GM18508 (cell line): ENCODE measurements around the gene SH3BP2.

Experiments
- ATAC-seq: cut with Tn5 transposase; IDR thresholded peaks from one replicate; pipeline ENCODE4 v1.9.1; 2021; ENCODE audit warnings: moderate number of reproducible peaks; ENCODE audit not compliant: insufficient read depth, unreplicated experiment

SH3BP2 gene

GRCh38 chr4:2816401-2816954 lies 23.6 kb downstream of the SH3BP2 start:
- ATAC-seq, result no peak

DNA sequence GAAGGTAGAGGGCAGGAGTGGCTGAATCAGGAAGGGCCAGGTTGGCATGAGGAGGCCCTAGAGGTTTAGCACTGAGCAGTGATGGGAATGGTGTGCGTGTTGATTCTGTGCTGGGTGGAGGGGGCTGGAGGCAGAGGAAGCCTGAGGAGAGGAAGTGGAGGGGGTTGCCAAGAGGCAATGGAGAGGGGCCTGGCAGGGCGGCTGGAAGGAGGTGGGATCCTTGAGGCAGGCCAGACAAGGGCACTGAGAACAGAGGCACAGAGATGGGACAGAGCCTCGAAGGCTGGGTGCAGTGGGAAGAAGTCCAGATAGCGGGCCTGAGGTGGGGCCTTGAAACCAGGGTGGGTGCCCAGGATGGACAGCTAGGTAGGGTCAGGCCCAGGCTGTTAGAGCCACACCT lies 24.3 kb downstream of the SH3BP2 start:
- no peak for ATAC-seq

- ATAC-seq, result no peak
These were observed 24.9 kb downstream of the SH3BP2 start for GRCh38 chr4:2817701-2818350.

DNA sequence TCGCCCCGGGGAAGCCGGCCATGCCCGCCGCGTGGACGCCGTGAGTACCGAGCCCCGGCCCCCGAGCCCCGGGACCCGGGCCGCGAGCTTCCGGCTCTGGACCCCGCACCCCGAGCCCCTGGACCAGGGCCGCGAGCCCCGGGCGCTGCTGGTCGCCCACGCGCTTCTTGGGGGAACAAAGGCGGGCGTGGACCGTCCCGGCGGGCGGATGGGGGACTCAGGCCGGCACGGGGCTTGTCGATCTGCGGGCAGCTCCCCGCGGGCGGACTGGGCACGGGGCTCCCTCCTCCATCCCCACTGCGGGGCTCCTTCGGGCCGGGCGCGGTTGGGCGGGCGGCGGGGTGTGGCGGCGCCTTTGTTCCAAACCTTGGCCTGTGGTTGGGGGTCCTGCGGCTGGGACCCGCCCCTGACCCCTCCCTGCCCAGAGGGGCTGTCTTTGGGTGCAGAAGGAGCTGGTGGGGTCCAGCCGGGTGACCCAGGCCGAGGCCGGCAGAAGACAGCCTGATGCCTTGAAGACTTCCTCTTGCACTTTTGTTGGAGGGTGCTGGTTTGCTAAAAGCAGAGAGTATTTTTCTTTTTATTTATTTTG lies 25.6 kb downstream of the SH3BP2 start:
- no peak for ATAC-seq

DNA sequence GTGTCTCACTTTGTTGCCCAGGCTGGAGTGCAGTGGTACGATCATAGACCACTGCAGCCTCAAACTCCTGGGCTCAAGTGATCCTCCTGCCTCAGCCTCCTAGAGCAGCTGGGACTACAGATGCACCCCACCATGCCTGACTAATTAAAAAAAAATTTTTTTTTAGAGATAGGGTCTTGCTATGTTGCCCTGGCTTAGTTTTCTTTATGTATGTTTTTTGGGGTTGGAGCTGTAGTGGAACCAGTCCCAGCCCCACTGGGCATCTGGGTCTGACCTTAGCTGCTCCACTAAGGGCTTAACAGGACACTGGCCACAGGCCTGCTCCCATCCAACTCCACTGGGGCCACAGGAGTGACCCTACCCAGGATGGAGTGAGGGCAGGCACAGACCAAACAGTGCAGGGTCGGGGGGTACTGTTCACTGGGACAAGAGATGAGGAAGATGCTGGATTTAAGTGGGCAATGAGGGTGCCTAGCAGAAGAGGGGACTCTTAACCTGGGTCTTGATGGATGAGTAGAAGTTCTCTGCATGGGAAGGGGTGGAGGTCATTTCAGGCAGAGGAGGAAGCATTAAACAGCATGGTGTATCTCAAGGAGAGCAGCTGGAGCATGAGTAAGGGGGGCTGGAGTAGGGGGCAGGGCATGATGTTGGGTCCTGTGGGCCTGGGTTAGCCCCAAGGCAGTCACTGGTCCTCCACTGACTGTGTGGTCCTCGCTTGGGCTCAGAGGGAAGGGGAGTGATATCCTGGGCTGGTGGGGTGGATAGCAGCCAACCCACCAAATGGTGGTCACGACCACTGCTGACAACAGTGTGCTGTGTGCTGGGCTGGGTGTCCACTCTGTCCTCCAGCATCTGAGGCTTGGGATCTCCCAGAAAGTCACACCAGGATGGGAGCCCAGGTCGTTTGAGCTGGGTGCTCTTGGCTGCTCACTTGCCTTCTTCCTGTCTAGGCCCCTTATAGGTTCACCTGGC lies 26.6 kb downstream of the SH3BP2 start:
- ATAC-seq, result no peak

DNA sequence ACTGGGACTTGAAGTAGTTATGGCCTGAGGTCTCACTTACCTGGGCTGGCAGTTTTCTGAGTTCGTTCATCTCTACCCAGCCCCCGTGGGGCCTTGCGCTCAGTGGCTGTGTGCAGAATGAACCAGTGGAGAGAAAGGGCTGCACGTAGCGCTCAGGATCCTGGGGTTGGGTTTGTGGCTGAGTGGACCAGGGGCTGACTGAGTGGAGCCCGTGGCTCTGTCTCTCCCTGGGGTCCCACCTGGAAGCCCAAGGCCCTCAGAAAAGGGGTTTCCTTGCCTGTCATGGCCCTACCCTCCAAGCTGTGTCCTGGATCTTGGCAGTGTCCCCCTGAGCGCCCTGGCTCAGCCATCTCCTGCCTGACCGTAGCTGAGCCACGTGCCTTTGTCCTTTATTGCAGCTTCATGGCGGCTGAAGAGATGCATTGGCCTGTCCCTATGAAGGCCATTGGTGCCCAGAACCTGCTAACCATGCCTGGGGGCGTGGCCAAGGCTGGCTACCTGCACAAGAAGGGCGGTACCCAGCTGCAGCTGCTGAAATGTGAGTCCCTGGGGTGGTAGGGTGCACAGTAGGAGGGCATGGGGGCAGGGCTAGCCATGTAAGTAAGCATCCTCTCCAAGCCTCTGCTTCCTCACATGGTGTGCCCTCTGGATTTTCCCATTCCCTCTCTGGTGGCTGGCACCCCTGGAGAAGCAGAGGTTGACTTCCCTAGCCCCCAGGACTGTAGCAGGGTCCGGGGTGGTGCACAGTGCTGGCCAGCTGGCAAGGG lies 27.5 kb downstream of the SH3BP2 start:
- no peak for ATAC-seq

DNA sequence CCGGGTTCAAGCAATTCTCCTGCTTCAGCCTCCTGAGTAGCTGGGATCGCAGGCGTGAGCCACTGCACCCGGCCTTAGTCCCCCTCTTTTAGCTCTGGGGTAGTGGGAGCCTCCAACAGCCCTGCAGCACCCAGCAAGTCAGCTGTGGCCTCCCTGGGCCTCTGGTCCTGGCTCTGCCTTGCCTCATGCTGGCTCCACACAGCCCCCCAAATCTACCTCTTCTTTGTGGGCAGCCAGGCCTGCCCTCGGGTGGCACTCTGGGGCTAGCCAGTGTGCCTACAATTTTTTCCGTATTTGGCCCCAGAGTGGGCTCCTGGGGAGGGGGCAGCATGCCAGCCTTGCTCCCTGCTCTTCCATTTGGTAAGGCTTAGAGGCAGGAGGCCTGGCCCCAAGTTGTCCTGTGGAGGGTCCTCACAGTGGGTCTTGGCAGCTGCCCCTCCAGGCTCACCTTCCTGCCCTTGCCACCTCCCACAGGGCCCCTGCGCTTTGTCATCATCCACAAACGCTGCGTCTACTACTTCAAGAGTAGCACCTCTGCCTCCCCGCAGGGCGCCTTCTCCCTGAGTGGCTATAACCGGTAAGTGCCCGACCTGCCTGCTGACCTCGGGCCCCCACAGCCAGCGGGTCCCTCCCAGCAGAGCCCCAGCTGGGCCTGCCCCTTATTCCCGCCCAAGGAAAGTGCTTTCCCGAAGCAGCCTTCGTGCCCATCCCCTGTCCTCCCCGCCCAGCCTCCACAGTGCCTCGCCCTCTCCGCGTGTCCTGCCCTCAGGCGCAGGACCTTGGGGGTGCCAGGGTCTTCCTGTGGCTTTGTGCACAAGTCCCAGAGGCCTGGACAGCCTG lies 29.8 kb downstream of the SH3BP2 start:
- ATAC-seq, result no peak

GRCh38 chr4:2823301-2823670 lies 30.4 kb downstream of the SH3BP2 start:
- no peak for ATAC-seq

DNA sequence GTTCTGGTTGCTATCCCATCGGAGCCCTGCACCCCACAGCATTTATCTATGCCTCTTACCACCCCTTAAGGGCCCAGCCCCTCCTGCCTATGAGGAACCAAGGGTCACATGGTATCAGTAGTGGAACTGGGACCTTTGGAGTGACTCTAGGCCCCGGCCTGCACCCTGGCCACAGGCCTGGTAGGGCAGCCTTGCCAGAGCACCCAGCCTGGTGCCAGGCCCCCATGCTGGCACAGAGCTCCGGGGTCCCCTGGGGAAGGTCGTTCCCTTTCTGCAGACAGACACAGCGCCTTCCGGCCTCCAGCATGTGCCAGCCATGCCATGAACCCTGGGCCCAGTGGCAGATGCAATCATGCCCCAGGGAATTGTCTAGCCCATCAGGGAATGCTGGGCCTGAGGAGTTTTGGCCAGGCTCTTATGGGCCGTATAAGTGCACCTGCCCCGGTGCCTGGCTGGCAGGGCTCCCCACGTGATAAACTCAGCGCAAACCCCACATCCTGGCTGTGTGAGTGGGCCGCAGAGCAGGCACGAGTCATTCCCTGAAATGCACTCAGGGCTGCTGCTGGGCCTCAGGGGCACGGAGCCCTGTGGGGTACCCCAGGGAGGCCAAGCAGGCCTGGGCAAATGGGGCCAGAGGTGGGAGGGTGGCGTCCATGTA lies 30.9 kb downstream of the SH3BP2 start:
- ATAC-seq, result no peak

GRCh38 chr4:2824329-2824835 lies 31.5 kb downstream of the SH3BP2 start:
- ATAC-seq, result no peak

DNA sequence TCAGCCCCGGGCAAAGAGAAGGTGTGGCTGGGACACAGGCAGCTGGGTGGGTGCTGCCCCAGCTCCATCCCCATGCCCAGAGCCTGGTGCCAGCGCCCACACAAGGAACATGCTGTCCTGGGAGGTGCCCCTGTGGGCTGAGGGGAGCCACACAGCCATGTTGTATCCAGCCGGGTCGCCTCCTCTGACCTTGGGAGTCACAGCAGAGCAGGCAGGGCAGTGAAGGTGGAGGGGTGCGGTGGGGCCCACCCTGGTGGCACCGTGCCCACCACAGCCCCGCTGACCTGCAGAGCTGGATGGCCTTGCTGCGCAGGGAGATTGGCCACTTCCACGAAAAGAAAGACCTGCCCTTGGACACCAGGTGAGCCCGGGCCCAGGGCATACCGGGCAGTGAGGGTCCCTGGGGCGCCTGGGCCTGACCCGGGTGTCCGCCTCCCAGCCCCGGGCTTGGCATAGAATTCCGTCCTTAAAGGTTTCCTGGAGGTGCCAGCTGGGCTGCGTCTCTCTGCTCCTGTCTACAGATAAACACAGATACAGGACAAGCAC lies 32.0 kb downstream of the SH3BP2 start:
- no peak for ATAC-seq

DNA sequence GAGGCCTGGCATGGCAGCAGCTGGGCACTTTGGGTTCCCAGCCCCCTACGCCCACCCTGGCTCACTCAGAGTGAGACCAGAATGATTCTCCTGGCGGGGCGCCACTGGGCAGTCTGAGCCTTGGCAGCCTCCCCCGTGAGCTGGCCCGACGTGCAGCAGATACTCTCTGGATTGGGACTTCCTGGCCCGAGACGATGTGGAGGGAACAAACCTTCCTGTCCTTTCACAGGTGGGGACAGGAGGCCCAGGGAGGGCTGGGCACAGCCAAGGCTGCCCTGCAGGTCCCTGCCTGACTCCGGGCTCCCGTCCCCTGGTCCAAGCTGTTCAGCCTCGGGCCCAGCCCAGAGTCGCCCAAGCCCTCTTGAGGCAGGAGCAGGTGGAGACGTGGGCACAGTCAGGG lies 32.9 kb downstream of the SH3BP2 start:
- ATAC-seq, result no peak

GRCh38 chr4:2827071-2827873 lies 34.4 kb downstream of the SH3BP2 start:
- ATAC-seq, result no peak

DNA sequence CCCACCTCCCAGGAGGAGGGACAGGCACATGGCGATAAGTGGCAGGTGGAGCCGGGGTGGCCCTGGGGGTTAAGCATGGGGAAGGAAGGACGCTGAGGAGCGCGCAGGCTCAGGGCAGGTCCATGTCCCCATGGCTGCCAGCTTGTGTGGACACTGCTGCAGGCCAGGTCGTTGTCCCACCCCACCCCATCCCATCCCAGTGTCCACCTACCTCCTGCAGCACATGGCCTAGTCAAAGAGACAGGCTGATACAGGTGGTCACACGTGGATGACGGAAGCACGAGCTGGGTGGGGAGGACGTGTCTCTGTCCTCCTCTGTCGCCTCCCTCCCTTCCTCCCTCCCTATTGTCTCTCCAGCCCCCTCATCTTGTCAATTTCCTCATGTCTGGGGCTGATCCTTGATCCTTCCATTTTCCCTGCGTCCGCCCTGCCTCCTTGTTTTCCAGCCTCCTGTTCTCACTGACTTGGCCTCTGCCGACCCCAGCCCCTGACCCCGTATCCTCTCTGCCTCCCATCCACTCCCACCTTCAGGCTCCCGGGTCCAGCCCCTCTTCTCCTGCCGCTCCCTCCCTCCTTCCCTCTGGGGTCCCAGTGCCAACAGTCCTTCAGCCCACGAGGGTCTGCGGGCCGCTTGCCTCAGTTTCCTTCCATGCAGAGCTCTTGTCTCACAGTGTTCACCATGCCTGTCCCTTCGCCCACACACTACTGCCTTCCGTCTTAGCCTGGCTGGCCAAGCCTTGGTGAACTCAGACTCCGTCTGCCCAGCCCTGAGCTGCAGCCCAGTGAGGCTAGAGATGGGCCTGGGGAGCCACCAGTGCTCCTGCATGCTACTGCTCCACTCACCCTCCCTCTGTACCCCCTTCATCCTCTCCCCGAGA lies 35.2 kb downstream of the SH3BP2 start:
- ATAC-seq, result no peak

DNA sequence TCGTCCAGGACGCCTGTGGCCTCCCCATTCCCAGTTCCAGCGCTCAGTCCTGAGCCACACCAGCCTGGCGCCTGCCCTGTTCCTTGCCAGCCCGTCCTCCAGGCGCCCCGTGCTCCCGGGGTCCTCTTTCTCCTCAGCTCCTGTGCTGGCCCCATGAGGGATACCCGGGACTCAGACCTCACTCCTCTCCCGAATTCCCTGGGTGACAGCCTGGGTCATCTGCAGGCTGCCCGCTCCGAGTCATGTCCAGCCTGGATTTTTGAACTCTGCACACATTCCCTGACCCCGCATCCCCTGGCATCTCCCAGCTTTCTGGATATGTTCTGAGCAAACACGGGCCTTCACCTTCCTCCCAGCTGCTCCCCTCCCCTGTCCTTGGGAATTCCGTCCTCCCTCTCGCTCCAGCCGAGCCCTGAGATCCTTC lies 35.9 kb downstream of the SH3BP2 start:
- ATAC-seq, result no peak

- no peak for ATAC-seq
These were observed 36.5 kb downstream of the SH3BP2 start for GRCh38 chr4:2829321-2829932.
